ENCODE data around the gene UBE2J2.

The UBE2J2 gene

GRCh38 chr1:1309251-1310108 is 35.8 kb upstream of the UBE2J2 start:
- no peak for DNase-seq

- no peak for DNase-seq
These were observed 35.1 kb upstream of the UBE2J2 start for GRCh38 chr1:1308756-1309250.

- no peak for DNase-seq
These were observed 34.5 kb upstream of the UBE2J2 start, which contains the start of the genes ACAP3 and PUSL1 for GRCh38 chr1:1307923-1308755. TSS of gene ACAP3 (minus strand) at chr1:1307930. CDS start at chr1:1307815, 115 bp downstream. TSS of gene PUSL1 (plus strand) at chr1:1308597. CDS start at chr1:1308644, 47 bp downstream.

GRCh38 chr1:1307261-1307922 is 33.7 kb upstream of the UBE2J2 start:
- no peak for DNase-seq

GRCh38 chr1:1306661-1307260 is 33.1 kb upstream of the UBE2J2 start:
- no peak for DNase-seq

- no peak for DNase-seq
These were observed 32.5 kb upstream of the UBE2J2 start for GRCh38 chr1:1306070-1306660.

- peak; percentile 16 for DNase-seq
These were observed 31.8 kb upstream of the UBE2J2 start for GRCh38 chr1:1305300-1306069.

- DNase-seq: peak; percentile 41
These were observed 31.0 kb upstream of the UBE2J2 start for GRCh38 chr1:1304331-1305299.

- DNase-seq: no peak
These were observed 30.1 kb upstream of the UBE2J2 start for GRCh38 chr1:1303736-1304135.

- DNase-seq: no peak
These were observed 29.4 kb upstream of the UBE2J2 start for GRCh38 chr1:1302951-1303509.

- DNase-seq: no peak
These were observed 28.4 kb upstream of the UBE2J2 start for GRCh38 chr1:1302006-1302430.

- DNase-seq: no peak
These were observed 26.7 kb upstream of the UBE2J2 start for GRCh38 chr1:1300352-1300739.

- DNase-seq: no peak
These were observed 26.2 kb upstream of the UBE2J2 start for GRCh38 chr1:1299686-1300351.

- DNase-seq: no peak
These were observed 25.4 kb upstream of the UBE2J2 start for GRCh38 chr1:1298861-1299685.

- no peak for DNase-seq
These were observed 24.3 kb upstream of the UBE2J2 start for GRCh38 chr1:1297802-1298424.

GRCh38 chr1:1296070-1297061 is 22.7 kb upstream of the UBE2J2 start:
- no peak for DNase-seq

Data from NCI-H1436 treated with DMSO at 0.1 percent for 48 hours (cell line).